Stimulated activated CD4-positive, alpha-beta T cell treated with anti-CD3 and anti-CD28 coated beads, Interleukin-2, amount 100 ng/mL, for 24 hours (primary cell): ENCODE data around the gene SORBS1.

Source experiments
- DNase-seq, 2 donors: peaks; one replicate each; pipeline ENCODE4 v3.0.0-alpha.2; 2020

Gene SORBS1

DNA sequence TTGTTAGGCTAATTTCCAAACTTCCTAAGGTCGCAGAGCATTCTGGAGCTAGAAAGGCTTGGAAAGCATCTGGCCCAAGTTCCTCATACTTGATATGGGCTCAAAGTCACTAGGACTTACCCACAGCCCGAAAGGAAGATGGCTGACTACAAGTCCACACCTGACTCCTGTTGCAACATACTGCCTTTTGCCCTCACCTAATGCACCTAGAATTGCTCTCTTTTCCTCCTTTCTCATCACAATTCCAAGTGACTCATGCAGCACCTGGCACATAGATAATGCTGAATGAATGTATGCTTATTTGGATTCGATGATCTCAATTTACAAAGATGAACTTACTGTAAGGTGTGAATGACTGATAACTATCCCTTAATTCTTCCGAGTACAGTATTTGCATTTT lies 131.5 kb downstream of the SORBS1 start:
- no peak for DNase-seq

DNA sequence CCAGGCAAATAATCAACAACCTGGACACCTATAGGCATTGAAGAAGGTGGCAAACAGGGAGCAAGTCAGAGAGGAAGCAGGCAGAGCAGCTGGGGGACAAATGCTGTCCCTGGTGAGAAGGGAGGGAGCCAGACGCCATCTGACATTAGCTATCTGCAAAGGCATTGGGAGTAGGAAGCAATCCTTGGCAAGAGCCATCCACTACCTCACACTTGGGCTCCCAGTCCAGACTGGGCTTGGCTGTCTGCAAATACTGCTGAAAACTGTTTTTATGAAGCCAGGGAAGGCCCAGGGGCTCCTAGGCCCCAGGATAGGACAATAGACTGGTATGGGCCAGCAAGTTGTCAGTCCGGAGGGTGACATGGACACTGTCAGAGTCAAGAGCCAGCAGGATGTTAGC lies 132.5 kb downstream of the SORBS1 start:
- no peak for DNase-seq

DNA sequence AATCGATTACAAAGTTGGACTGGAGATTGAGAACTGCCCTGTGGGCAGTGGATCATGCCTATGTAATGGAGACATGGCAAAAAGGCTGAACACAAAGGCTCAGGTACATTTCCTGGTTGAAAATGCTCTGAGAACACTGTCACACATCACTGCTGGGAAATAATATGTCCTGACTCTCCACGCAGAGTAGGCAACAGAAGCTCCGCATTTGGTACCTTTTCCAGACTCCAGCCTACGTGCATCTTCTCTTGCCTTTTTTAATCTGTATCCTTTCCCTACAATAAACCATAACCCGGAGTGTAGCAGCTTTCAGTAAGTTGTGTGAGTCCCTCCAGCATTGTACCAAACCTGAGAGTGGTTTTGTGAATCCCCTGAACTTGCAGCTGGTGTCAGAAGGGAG lies 134.7 kb downstream of the SORBS1 start:
- DNase-seq: no peak

DNA sequence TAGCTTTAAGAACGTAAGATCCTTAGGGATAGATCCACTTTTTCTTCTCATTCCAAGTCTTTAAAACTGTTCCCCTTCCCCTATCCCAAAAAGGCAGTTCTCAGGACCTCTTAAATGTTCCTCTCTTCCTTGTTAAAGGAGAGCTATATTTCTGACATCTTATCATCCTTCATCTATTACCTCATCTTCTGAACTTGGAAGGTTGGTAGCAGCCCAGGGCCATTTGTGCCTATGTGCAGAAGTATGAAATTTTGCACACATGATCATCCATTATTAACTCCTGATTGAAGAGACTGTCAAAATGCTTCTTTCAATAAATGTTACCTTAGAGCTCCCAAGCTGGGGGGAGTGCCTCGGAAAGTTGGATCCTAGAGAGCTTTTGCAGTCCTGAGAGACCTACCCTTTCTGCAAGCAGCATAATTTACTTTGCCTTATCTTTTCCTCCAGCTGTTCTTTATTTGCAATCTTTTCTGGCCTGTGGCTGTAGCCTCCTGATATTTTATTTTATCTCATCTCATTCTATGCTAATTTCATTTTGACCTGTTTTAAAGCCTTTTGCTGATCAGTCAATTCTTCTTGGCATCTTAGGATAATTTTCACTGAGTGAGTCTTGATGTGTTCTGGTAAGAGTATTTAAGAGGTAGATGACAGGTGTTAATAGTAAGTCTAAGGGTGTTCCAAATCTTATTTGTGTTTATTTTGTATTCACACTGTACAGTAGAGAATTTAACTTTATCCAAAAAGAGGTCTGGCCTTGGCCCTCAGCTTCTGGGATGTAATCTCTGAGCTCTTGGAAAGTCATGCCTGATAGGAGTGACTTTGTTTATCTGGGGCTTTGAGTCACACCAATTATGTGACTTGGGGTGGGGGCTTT lies 135.3 kb downstream of the SORBS1 start:
- DNase-seq: no peak

DNA sequence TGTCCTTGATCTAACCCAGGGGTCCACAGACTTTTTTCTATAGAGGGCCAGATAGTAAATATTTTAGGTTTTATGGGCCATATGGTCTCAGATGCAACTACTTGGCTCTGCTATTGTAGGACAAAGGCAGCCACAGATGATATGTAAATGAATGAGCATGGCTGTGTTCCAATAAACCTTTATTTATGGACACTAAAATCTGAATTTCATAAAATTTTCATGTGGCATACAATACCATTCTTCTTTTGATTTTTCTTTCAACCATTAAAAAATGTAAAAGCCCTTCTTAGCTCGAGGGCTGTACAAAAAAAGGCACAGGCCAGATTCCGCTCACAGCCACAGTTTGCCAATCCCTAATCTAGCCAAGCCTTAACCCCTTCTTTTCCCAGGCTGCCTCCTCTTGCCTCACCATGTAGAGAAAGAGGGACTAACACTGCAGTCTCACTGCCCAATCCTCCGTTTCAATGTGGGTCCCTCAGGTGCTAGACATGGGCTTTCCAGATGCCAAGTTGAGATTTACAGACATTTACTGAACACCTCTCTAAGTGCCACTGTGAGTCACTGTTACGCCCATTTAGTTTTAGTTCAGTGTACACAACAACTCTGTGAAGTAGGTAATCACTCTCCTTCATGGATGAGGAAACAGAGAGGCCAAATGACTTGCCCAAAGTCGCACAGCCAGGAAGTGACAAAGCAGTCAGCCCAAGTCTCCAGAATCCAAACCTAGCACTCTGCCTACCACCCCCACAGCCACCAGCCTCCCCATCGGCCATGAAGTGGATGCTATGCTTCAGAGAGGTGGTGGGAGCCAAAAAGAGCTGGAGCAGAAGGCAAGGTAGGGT lies 137.8 kb downstream of the SORBS1 start:
- no peak for DNase-seq

DNA sequence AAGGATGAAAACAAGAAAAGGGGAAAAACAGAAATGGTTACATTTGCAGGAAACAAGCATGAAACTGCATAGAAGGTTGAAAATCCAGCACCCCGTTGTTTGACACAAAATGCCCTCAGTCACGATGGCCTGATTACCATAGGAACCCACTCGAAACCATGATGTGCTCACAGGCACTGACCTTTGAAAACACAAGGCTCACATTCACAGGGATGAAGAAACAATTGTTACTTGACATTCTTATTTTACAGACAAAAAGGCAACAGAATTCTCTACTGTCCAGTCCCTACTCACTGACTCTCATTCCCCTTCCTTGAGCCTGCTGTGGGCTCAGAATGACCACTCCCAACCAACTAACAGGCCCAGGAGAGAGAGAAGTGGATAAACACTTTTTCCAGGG lies 138.9 kb downstream of the SORBS1 start:
- no peak for DNase-seq

DNA sequence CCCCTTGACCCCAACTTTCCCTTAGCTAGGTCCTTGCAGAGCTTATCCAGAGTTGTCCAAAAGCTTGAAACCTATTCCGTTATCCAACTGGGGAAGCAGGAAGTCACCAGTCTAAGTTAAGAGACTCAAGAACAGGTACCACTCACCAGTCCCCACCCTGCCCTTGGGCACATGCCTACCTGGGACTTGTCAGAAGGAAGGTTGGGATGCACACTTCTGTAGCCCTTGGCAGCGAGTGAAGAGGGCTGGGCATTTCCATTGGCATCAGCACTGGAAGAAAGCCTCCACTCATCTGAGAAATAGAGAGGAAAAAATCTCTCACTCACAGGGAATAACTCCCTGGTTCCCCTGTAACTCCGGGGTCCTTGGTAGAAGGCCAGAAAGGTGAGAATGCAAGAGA lies 139.4 kb downstream of the SORBS1 start:
- DNase-seq: no peak

DNA sequence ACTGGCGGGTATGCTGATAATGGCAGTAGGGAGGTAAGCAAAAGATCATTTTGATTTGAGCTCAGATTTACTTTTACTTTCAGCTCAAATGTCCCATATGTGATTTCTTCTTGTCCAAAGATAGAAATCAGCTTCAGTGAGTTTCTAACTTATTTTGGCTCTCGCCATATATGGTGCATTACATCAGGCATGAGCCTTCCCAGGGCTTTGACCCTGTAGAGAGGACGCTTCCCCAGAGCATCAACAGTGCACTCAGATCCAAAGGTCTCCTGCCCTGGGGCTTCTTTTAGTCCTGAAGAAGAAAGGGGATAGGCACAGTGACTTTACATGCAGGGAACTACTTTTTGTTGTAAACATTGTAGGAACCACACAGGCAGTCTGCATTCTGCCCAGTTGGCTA lies 141.8 kb downstream of the SORBS1 start:
- no peak for DNase-seq

DNA sequence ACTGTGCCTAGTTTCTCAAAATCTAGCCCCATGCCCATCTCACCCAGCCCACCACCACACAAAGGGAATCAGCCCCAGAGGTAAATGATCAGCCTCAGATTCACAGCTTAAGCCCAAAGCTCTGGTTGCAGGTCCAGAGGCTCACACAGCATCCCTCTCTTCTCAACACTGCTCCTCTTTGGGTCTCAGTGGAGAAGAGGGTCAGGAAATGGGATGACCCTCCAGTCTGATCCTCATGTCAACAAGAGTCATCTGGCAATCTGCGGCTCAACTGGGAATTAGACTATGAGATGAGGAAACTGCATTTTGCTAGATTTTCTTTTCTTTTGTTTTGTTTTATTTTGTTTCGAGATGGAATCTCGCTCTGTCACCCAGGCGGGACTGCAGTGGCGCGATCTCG lies 144.2 kb downstream of the SORBS1 start:
- no peak for DNase-seq

DNA sequence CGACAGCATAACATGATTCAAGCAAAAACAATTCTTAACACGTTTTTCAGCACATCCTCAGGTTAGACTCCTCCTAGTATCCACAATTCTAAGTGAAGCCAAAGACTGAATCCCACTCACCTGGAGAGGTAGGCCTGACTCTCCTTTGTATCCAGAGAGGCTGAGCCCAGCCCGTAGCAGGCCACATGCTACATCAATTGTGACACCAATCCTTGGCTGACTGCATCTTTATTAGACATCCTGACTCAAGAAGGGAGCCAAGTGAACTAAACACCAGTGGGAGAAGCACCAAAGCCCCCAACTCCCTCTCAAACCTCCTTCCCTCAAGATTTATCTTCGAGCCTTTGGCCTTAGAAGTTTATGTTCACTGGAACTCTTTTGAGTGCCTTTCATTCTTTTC lies 144.9 kb downstream of the SORBS1 start:
- DNase-seq: no peak

DNA sequence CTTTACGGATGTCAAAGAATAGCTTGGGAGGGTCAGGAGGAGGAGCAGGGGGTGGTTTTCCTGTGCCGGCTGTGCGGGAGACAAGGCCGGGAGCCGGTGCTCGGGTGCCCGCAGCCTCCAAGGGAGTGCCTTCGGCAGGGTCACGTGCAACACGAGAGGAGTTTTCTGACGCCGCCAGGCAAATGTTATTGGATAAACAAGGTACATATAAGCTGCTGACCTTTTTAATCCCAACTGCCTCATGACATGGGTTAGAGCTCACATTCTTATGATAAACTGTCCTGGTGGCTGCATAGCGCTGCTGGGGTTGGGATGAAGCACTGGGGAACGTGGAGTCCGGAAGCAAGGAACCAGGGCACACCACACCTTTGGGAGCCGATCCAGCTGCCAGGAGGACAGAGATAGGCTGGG lies 145.5 kb downstream of the SORBS1 start:
- no peak for DNase-seq

DNA sequence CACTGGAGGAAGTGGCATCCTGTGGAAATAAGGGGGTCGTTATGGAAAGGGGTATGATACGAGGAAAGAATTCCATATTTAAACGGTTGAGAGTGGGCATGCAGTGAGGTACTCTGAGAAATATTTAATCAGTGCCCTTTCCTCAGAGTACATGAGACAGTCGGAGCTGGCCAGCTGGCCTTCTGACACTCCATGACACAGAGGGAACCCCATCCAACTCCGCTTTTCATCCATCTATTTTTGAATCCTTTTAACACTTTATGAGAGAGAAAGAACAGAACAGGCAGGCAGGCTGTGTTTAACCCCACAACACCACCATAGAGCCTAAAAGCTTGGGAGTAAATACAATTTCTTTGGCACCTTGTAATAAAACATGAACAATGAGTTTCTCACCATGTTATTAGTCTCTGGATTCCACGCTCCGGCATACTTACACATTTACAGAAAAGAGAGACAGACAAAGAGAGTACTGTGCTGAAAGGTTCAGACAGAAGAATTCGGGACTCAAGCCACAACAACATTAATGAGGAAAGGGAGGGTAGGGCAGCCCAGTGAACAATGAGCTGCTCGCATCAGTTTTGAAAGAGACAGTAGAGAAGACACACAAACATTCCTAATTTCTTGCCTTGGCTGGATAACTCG lies 146.2 kb downstream of the SORBS1 start:
- no peak for DNase-seq

DNA sequence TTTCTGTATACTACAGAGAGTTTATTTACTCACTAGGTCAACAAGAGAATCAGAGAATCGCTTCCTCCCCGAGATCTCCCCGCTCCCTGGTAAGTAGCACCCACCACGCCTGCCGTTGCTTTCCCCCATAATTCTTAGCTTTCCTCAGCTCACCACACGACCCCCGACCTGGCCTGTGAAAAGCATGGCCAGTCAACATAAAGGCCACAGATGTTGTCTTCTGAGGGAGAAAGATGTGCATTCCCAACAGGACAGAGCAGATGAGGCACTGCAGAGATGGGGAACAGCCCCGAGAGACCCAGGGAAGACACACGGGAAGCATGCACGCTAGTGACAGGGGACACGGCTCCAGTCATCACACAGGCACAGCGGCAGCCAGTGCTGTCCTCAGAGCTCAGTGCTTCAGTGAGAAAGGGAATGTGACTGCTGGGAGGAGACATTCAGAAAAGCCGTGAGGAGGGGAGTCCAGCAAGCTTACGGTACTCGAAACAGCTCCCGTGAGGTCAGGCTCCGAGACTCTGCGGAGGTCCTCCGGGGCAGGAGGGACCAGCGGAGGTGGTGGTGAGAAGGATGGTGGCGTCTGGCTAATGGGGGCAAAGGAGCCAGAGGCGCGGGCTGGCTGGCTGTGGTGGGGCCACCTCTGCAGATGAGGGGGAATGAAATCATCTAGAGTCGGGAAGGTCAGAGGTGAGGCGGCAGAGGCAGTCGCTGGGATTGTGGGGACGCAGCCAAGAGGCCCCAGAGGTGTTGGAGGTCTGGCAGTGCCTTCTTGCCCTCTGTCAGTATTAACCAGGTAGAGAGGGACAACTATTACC lies 146.9 kb downstream of the SORBS1 start:
- DNase-seq: no peak

DNA sequence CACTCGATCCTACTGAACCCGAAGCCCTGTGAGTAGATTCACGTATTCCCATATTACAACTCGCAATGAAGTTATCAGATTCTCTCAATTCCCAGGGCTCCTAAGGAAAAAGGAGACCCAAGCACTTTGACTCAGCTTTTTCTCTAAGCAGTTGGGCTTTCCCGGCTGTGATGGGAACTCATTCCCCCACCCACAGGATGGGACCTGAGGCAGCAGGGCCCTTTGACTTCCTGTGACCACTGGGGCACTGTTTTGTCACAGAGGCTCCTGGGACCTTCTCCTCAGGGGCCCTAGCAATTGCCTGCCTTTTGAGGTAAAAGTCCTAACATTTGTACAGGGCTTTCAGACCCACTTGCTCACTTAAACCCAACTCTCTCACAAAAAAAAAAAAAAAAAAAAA lies 147.6 kb downstream of the SORBS1 start:
- DNase-seq: no peak

DNA sequence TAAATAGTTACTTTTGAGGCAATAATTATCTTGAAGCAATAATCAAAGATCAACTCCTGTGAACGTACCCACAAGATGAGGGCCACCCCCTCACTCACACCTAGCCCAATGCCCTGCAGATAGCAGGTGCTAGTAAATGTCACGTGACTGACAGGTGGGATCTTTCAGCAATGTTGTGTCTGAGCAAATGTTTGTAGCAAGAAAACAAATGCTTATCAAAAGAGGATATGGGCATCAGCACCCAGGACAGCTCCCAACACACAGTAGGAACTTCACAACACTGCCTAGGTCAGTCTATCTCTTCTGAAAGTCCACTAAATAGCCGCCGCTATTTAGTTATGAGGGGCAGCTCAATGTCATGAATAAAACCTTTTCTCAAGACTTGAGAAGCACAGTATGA lies 149.5 kb downstream of the SORBS1 start:
- DNase-seq: no peak

DNA sequence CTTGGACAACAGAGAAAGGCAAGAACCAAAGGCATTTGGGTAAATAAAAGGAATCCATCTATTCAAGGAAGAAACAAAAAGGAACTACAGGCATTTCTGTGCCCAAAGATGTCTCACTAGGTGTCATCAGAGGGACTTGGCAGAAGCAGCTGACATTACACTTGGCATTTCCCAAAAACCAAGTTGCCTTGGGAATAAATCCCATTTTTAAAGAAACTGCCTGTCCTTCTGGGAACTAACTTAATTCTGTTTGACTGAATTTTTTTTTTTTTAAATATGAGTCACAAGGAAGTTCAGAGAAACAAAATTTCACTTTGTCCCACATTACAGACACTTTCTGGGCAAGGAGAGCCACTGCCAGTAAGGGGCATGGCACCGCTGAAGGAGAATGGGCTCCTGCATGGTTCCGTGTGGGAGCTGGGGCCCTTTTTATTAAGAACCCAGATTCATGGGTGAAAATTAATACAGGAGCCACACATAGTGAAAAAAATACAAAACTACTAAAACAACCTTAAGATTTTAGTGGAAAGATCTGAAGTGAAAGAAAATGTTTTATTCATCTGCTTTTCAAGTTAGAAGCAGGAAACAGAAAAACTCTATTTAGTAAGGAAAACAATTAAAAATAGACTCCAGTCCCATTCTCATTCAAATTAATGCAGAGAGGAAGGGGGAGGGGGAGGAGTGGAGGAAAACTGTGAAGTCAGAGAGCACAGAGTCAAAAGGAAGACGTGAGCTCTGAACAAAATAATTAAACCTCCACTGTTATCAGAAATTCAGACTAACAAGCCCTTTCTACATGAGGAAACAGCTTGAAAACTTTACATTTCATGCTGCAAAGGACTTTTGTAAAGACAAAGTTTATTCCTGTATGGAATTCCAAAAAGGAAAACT lies 151.9 kb downstream of the SORBS1 start:
- DNase-seq: no peak

DNA sequence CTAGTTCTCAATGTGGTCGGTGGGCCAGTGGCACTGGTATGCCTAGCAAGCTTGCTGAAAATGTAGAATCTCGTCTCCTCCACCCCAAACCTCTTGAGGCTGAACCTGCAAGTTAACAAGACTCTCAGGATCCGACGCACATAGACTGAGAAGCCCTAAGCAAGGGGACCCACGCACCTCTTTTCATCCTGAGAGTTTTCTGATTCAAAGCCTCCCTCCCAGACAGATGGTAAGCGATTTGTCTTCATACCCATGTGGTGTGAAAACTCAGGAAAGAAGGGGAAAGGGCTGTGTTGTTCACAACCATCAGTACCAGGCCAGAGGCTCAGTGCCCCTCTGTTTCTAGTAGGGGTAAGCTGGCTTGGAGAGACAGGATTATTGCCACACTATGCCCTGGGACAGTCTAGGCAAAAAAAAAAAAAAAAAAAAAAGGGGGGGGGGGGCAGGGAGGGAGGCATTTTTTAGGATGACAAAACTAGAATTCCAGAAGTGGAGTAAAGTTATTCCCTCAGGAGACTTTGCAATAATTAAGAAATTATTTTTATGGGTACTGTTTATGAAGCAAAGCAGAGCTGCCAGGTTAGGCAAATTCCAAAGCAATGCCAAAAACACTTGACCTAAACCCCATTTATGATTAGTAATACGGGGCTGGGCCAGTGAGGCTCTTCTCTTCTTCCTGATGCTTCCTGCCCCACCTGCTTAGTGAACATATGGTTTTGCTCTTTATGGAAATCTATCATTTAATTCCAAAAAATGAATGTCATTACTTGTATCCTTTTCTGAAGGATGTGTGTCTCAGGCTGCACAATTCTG lies 152.8 kb downstream of the SORBS1 start:
- no peak for DNase-seq

DNA sequence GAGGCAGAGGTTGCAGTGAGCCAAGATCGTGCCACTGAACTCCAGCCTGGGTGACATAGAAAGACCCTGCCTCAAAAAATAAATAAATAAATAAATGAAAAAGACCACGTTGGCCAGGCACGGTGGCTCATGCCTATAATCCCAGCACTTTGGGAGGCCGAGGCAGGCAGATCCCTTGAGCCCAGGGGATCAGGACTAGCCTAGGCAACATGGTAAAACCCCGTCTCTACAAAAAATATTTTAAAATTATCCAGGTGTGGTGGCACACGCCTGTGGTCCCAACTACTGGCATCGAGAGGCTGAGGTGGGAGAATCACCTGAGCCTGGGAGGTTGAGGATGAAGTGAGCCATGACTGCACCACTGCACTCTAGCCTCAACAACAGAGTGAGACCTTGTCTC lies 153.6 kb downstream of the SORBS1 start:
- DNase-seq: no peak

DNA sequence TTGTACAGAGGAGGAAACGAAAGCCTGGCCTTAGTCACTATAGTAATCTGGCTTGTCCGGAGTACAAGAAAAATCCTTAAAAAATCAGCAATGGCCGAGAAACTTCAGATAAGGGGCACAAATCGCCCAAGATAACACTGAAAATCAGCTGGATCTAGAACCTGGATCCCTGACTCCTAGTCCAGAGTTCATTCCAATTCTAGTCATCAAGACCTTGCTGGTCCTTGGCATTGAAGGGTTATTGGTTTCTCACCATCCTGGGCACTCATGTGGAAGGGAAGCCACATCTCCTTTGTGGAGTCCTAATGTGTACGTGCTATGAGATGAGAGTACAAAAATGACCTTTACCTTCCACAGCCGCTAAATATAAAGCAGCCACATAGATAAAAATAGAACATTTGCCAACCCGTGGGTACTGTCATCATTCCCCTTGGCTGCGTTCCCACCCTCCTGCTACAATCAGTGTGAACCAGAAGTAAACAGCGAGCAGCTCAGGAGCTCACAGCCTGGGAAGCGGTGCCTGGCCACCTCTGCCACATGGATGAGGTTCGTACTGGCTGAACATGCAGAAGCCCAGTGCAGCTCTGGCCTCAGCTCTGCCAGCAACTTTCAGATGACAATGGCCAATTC lies 154.4 kb downstream of the SORBS1 start:
- DNase-seq: no peak

DNA sequence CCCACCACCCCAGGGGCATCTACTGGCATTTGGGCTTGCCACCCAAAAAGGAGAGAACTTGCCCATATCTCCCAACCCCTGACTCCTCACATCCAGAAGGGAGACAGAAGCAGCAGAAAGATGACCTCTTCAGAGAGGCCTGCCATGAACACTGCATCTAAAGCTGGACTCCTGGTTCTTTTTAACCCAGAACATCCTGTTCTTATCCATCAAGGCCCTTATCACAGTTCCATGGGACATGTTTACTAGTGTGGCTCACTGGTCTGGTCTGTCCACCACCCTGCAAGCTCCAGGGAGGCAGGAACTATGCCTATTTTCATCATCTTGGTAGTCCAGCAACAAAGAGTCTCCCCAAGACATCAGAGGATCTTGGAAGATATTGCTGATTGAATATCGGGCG lies 155.5 kb downstream of the SORBS1 start:
- no peak for DNase-seq
